GM12878 (cell line): Measurements from ENCODE around the gene ACER3. TPM values are rescaled to one million over a fixed set of nuclear protein-coding genes. Genes with fewer than 3 reads are reported as not detected.

Experiments
- ATAC-seq: fragments of 200-7000 bp; cut with Tn5 transposase; 3 replicates; pipeline ENCODE4 v1.9.1; 2020; ENCODE audit warnings: mild to moderate bottlenecking, moderate library complexity
- BruUV-seq: library from RNA; stranded (reverse); fragments of 400-500 nt; replicated peaks from 2 replicates; lab custom pipeline; 2021; lab: Mats Ljungman, UMichigan
- CTCF ChIA-PET: fragments of 300-600 bp; sonication (Branson Sonifier 250); formaldehyde crosslinking; extraction: SDS; loops from one replicate; lab custom pipeline; 2021; ENCODE audit warnings: inconsistent platforms; lab: Yijun Ruan, JAX
- POLR2A ChIA-PET: fragments of 350-600 bp; formaldehyde crosslinking; extraction: SDS; loops from one replicate; lab custom pipeline; 2021; ENCODE audit warnings: inconsistent platforms; lab: Charles Lee
- RAD21 ChIA-PET: fragments of 300-600 bp; sonication (Branson Sonifier 250); formaldehyde crosslinking; loops from one replicate; lab custom pipeline; 2023; ENCODE audit warnings: antibody characterized with exemption; ENCODE audit not compliant: unreplicated experiment; lab: Charles Lee
- SMC1A ChIA-PET: fragments of 300-600 bp; sonication (Branson Sonifier 250); formaldehyde crosslinking; loops from one replicate; lab custom pipeline; 2023; ENCODE audit not compliant: unreplicated experiment, uncharacterized antibody; lab: Charles Lee
- DNase-seq: peaks from one replicate; pipeline ENCODE4 v3.0.0-alpha.2; 2011; ENCODE audit warnings: low read depth, low spot score
- FAIRE-seq: peaks from 3 replicates; lab custom pipeline; 2011; peaks lifted over from hg19 to GRCh38; lab: Jason Lieb, UNC
- H2AFZ ChIP-seq: 2 replicates; pipeline ENCODE4 v1.6.0; 2011; ENCODE audit warnings: low read depth, low read length, control low read depth; ENCODE audit not compliant: control insufficient read depth
- H3K27ac ChIP-seq: 2 replicates; pipeline ENCODE4 v1.5.1; 2011; ENCODE audit warnings: control low read depth; ENCODE audit not compliant: control insufficient read depth, insufficient read depth
- H3K27me3 ChIP-seq, 2 experiments: replicated peaks in 1 of 2; 2 replicates each; pipeline versions ENCODE4 v1.6.0 to v1.6.1; 2011; ENCODE audit warnings: low read length in 1 of 2; ENCODE audit not compliant: control insufficient read depth in 2 of 2, insufficient read depth in 2 of 2
- H3K36me3 ChIP-seq, 2 experiments: 2 replicates each; pipeline ENCODE4 v1.5.1; 2011; ENCODE audit warnings: low read length in 1 of 2; ENCODE audit not compliant: control insufficient read depth in 2 of 2, insufficient read depth in 2 of 2
- H3K4me1 ChIP-seq: 2 replicates; pipeline ENCODE4 v1.6.1; 2011; ENCODE audit warnings: mild to moderate bottlenecking, low read length, moderate library complexity, mixed read lengths; ENCODE audit not compliant: control insufficient read depth, insufficient read depth
- H3K4me2 ChIP-seq: 2 replicates; pipeline ENCODE4 v1.6.0; 2011; ENCODE audit warnings: control low read depth; ENCODE audit not compliant: control insufficient read depth, insufficient read depth
- H3K4me3 ChIP-seq: fragments of 200-600 bp; sonication (generic); 2 replicates; pipeline ENCODE4 v1.5.1; 2016
- H3K79me2 ChIP-seq: 2 replicates; pipeline ENCODE4 v1.6.0; 2011; ENCODE audit warnings: low read length; ENCODE audit not compliant: control insufficient read depth, insufficient read depth
- H3K9ac ChIP-seq: 2 replicates; pipeline ENCODE4 v1.8.0; 2011; ENCODE audit warnings: low read length, control low read depth, mixed read lengths; ENCODE audit not compliant: control insufficient read depth, insufficient read depth
- H3K9me3 ChIP-seq: replicated peaks from 3 replicates; pipeline ENCODE4 v1.5.1; 2011; ENCODE audit warnings: mild to moderate bottlenecking, low read length; ENCODE audit not compliant: control insufficient read depth, insufficient read depth
- H4K20me1 ChIP-seq: 2 replicates; pipeline ENCODE4 v1.6.0; 2011; ENCODE audit not compliant: control insufficient read depth, insufficient read depth
- BHLHE40 ChIP-seq, 2 experiments: fragments of 450-650 bp in 1 of 2; IDR thresholded peaks; 2 replicates each; pipeline ENCODE4 v1.6.1; 2011 to 2017; ENCODE audit warnings: low read depth in 2 of 2, borderline replicate concordance in 1 of 2, improper control_type of control experiment in 1 of 2, low read length in 1 of 2, mild to moderate bottlenecking in 1 of 2
- CEBPB ChIP-seq, 2 experiments: fragments of 150-350 bp in 1 of 2; IDR thresholded peaks; 2 replicates each; pipeline ENCODE4 v1.6.1; 2012 to 2014; ENCODE audit warnings: low read depth in 2 of 2, low read length in 2 of 2, borderline replicate concordance in 1 of 2, inconsistent platforms in 1 of 2
- CUX1 ChIP-seq: IDR thresholded peaks from 2 replicates; pipeline ENCODE4 v1.6.1; 2012; ENCODE audit warnings: improper control_type of control experiment, low read depth, low read length; ENCODE audit not compliant: insufficient replicate concordance
- ESRRA ChIP-seq: IDR thresholded peaks from 2 replicates; pipeline ENCODE4 v1.6.1; 2012; ENCODE audit warnings: mild to moderate bottlenecking, low read length, improper control_type of control experiment
- IRF3 ChIP-seq: fragments of 450-650 bp; IDR thresholded peaks from 2 replicates; pipeline ENCODE4 v1.6.1; 2014; ENCODE audit warnings: mild to moderate bottlenecking
- KLF5 ChIP-seq: fragments of 450-650 bp; IDR thresholded peaks from 2 replicates; pipeline ENCODE4 v1.6.1; 2014; ENCODE audit warnings: mild to moderate bottlenecking; ENCODE audit not compliant: partially characterized antibody
- NFYA ChIP-seq: IDR thresholded peaks from 2 replicates; pipeline ENCODE4 v1.6.1; 2011; ENCODE audit warnings: low read depth, mild to moderate bottlenecking, low read length, improper control_type of control experiment, borderline replicate concordance
- NR2C1 ChIP-seq: fragments of 450-650 bp; IDR thresholded peaks from 2 replicates; pipeline ENCODE4 v1.6.1; 2017; ENCODE audit warnings: antibody characterized with exemption, mild to moderate bottlenecking, moderate library complexity
- NR2C2 ChIP-seq: IDR thresholded peaks from 2 replicates; pipeline ENCODE4 v1.6.1; 2011; ENCODE audit warnings: borderline replicate concordance, low read depth; ENCODE audit not compliant: control insufficient read depth, insufficient read length
- POLR2AphosphoS2 ChIP-seq: IDR thresholded peaks from 2 replicates; pipeline ENCODE4 v1.6.1; 2011; ENCODE audit warnings: low read depth, mild to moderate bottlenecking, low read length, improper control_type of control experiment, moderate library complexity
- POU2F2 ChIP-seq: IDR thresholded peaks from 3 replicates; pipeline ENCODE4 v1.6.1; 2011; ENCODE audit warnings: low read depth, mild to moderate bottlenecking, low read length, borderline replicate concordance
- RAD51 ChIP-seq: fragments of 450-650 bp; IDR thresholded peaks from 2 replicates; pipeline ENCODE4 v1.6.1; 2016; ENCODE audit warnings: moderate library complexity, mild to moderate bottlenecking, inconsistent platforms
- RCOR1 ChIP-seq: conservative IDR thresholded peaks from 2 replicates; pipeline ENCODE4 v1.6.1; 2012; ENCODE audit warnings: low read depth, low read length, improper control_type of control experiment
- SIX5 ChIP-seq: IDR thresholded peaks from 2 replicates; pipeline ENCODE4 v1.6.1; 2011; ENCODE audit warnings: mild to moderate bottlenecking, low read depth, low read length, moderate library complexity; ENCODE audit not compliant: severe bottlenecking
- SMAD1 ChIP-seq: fragments of 450-650 bp; IDR thresholded peaks from 2 replicates; pipeline ENCODE4 v1.6.1; 2018; ENCODE audit warnings: mild to moderate bottlenecking, low read depth; ENCODE audit not compliant: partially characterized antibody
- SMARCA5 ChIP-seq: fragments of 450-650 bp; IDR thresholded peaks from 2 replicates; pipeline ENCODE4 v1.6.1; 2017; ENCODE audit warnings: mild to moderate bottlenecking
- SREBF2 ChIP-seq: IDR thresholded peaks from 2 replicates; pipeline ENCODE4 v1.6.1; 2012; ENCODE audit warnings: mild to moderate bottlenecking, low read length
- STAT3 ChIP-seq: IDR thresholded peaks from 2 replicates; pipeline ENCODE4 v1.6.1; 2011; ENCODE audit warnings: low read depth, low read length, improper control_type of control experiment
- ZNF217 ChIP-seq: fragments of 450-650 bp; IDR thresholded peaks from 2 replicates; pipeline ENCODE4 v1.6.1; 2017; ENCODE audit warnings: antibody characterized with exemption, mild to moderate bottlenecking
- WGBS: methylation state at CpG from one replicate; pipeline ENCODE4 v1.1.6; 2016; ENCODE audit warnings: low lambda C conversion rate; ENCODE audit not compliant: insufficient replicate concordance, insufficient coverage; ENCODE audit errors: missing lambda C conversion rate; 5-methylcytosine and 5-hydroxymethylcytosine counted together
- in situ Hi-C: fragments of 300-500 bp; cut with MboI; formaldehyde crosslinking; loops from 9 replicates; pipeline ENCODE4 v1.14.3; 2018; ENCODE audit warnings: mixed read lengths
- intact Hi-C: fragments of 100-400 bp; cut with micrococcal nuclease; formaldehyde crosslinking; loops from one replicate; pipeline ENCODE4 v1.14.2; 2022; ENCODE audit not compliant: unreplicated experiment
- polyA plus RNA-seq, 11 experiments: library from polyadenylated mRNA; depleted of rRNA in 4 of 11; unstranded in 6 of 11; stranded (reverse) in 5 of 11; fragments of >200 nt; fragmentation: Nextera tagmentation in 4 of 11; fragmentation: Illumina TruSeq in 1 of 11; extraction: Ambion mirVana in 4 of 11; extraction: Trizol in 1 of 11; gene quantifications; 1 replicate in 1 of 11; 2 replicates in 10 of 11; pipeline versions ENCODE4 v1.2.1 to v1.2.3, GENCODE V29; 2011 to 2016; ENCODE audit warnings: inconsistent platforms in 2 of 11, missing spikeins in 2 of 11, low read depth in 1 of 11
- total RNA-seq, 4 experiments: library from RNA; depleted of rRNA in 3 of 4; stranded (reverse); fragments of >200 nt in 3 of 4; fragmentation: Illumina TruSeq in 1 of 4; extraction: Trizol in 1 of 4; gene quantifications; 2 replicates each; pipeline versions ENCODE4 v1.2.1 to v1.2.3, GENCODE V29; 2013 to 2021

Gene ACER3
- total and polyA plus RNA-seq, 10 of the 15 experiments (the other 5 are each of a cell fraction or from before 2014, with no cell fraction given), result 2.8 to 17.4 (median 10.3) TPM

GRCh38 chr11:77067861-77068443 lies 207.2 kb downstream of the ACER3 start:
- Histone ChIP-seq H3K4me3 (no peak overlapping the region), H3K9me3 (no peaks in the 10 kb centered on the region), H3K9ac (no peak overlapping the region), H3K27ac (no peak overlapping the region), H3K36me3 (no peaks in the 10 kb centered on the region), H3K4me1 (peaks cover 6% of the 10 kb centered on the region), H4K20me1 (no peaks in the 10 kb centered on the region), H2AFZ (no peak overlapping the region), H3K27me3 (peaks cover 0 to 1% of the 10 kb centered on the region in 2 experiments; a peak in 2 of 4 replicates), H3K79me2 (no peaks in the 10 kb centered on the region), H3K4me2 (no peak overlapping the region)
- POLR2A ChIA-PET, result no interaction called here
- FAIRE-seq (no peak), DNase-seq (no peak), ATAC-seq (no peak)
- 68% methylated on average over 8 of the region's 8 CpGs for WGBS
- in situ Hi-C loops (no loop called here), intact Hi-C loops (no loop called here)
- TF ChIP-seq RAD51 (no peak), CEBPB (IDR thresholded peaks at IDR 0.05; ENCODE audit: borderline replicate concordance in 1 of 2, low read depth in 2 of 2, low read length in 2 of 2) (no peak), ESRRA (no peak), ZNF217 (no peak), NR2C1 (no peak), BHLHE40 (IDR thresholded peaks at IDR 0.05; ENCODE audit: borderline replicate concordance in 1 of 2, low read depth in 2 of 2, low read length in 1 of 2) (no peak), SIX5 (no peak), SMAD1 (no peak), RCOR1 (no peak), NR2C2 (no peak), SREBF2 (no peak), POLR2AphosphoS2 (no peak), CUX1 (no peak), NFYA (no peak), STAT3 (no peak), IRF3 (no peak), POU2F2 (no peak), KLF5 (no peak), SMARCA5 (no peak)
- CTCF ChIA-PET, result interaction anchor here (0.5 kb wide), 1 partner anchor 89 kb away, joined by 3 read pairs; no protein-coding TSS in a partner anchor
- SMC1A ChIA-PET, result no interaction called here
- RAD21 ChIA-PET, result no interaction called here
- BruUV-seq, result no TSS peak
